ENCODE results near the gene MSANTD1.

MSANTD1 gene

DNA sequence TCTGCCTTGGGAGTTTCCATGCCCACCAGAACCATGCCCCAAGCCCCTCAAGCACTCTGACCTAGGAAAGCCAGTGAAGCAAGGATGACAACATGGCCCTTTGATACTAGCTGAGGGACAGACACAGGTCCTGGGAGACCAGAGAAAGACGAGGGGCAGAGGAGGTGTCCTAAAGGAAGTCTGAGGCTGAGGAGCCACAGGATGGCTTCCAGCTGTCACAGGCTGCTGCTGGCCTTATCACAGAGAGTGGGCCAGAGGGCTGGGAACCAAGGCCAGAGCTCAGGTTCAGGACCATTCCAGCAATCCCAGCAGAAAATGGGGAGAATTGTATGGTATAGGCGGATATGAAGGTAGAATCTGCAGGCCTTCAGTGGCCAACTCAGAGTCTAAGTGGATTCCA, 31.7 kb upstream of the MSANTD1 start:
- WGBS (ENCODE audit: insufficient coverage), result 100% methylated on average over 2 of the region's 2 CpGs
- CTCF ChIA-PET, result no interaction called here
- no peak overlapping the region for H3K4me3 ChIP-seq (ENCODE audit: control insufficient read depth in 1 of 7, extremely low read depth in 1 of 7, insufficient read depth in 4 of 7, low read depth in 2 of 7, low read length in 6 of 7)
- POLR2A ChIA-PET, result no interaction called here
- H3K27me3 ChIP-seq (replicated peaks in 2 of 5; ENCODE audit: control insufficient read depth in 4 of 5, insufficient read depth in 5 of 5, low read length in 4 of 5), result no peaks in the 10 kb centered on the region
- no peak overlapping the region for H3K27ac ChIP-seq (ENCODE audit: insufficient read depth in 1 of 2, low read depth in 1 of 2, low read length in 2 of 2, poor library complexity in 1 of 2, severe bottlenecking in 2 of 2)
- DNase-seq, result no peak
- no peaks in the 10 kb centered on the region for H3K9me3 ChIP-seq (ENCODE audit: control extremely low read depth in 1 of 5, control insufficient read depth in 4 of 5, insufficient read depth in 2 of 5, low read depth in 1 of 5, low read length in 4 of 5)
- H3K36me3 ChIP-seq (ENCODE audit: control insufficient read depth in 4 of 4, insufficient read depth in 4 of 4, low read length in 3 of 4), result peaks cover 16 to 94% (median 70%) of the 10 kb centered on the region in 4 experiments
- no peaks in the 10 kb centered on the region for H3K4me1 ChIP-seq (ENCODE audit: control extremely low read depth in 1 of 4, control insufficient read depth in 4 of 4, insufficient read depth in 4 of 4, low read length in 3 of 4)

DNA sequence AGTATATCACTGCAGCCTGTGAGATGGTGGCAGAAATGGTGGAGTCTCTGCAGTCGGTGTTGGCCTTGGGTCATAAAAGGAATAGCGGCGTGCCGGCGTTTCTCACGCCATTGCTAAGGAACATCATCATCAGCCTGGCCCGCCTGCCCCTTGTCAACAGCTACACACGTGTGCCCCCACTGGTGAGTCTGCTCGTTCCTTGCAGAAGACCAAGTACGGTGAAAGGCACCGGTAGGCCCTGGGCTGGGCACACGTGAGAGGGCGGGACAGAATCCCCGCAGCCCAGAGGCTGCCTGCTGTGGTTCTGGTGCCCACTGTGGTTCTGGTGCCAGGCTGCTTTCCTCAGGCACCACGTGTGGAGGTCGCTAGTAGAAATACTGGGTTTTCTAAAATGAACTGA, 31.2 kb upstream of the MSANTD1 start:
- Histone ChIP-seq H3K27me3 (replicated peaks in 2 of 5; ENCODE audit: control insufficient read depth in 4 of 5, insufficient read depth in 5 of 5, low read length in 4 of 5) (no peaks in the 10 kb centered on the region), H3K27ac (ENCODE audit: insufficient read depth in 1 of 2, low read depth in 1 of 2, low read length in 2 of 2, poor library complexity in 1 of 2, severe bottlenecking in 2 of 2) (no peak overlapping the region), H3K36me3 (ENCODE audit: control insufficient read depth in 4 of 4, insufficient read depth in 4 of 4, low read length in 3 of 4) (peaks cover 16 to 93% (median 68%) of the 10 kb centered on the region in 4 experiments), H3K4me3 (ENCODE audit: control insufficient read depth in 1 of 7, extremely low read depth in 1 of 7, insufficient read depth in 4 of 7, low read depth in 2 of 7, low read length in 6 of 7) (no peak overlapping the region), H3K4me1 (ENCODE audit: control extremely low read depth in 1 of 4, control insufficient read depth in 4 of 4, insufficient read depth in 4 of 4, low read length in 3 of 4) (no peaks in the 10 kb centered on the region), H3K9me3 (ENCODE audit: control extremely low read depth in 1 of 5, control insufficient read depth in 4 of 5, insufficient read depth in 2 of 5, low read depth in 1 of 5, low read length in 4 of 5) (no peaks in the 10 kb centered on the region)
- no peak for DNase-seq
- POLR2A ChIA-PET, result no interaction called here
- WGBS (ENCODE audit: insufficient coverage), result 96% methylated on average over 16 of the region's 16 CpGs
- CTCF ChIA-PET, result no interaction called here

DNA sequence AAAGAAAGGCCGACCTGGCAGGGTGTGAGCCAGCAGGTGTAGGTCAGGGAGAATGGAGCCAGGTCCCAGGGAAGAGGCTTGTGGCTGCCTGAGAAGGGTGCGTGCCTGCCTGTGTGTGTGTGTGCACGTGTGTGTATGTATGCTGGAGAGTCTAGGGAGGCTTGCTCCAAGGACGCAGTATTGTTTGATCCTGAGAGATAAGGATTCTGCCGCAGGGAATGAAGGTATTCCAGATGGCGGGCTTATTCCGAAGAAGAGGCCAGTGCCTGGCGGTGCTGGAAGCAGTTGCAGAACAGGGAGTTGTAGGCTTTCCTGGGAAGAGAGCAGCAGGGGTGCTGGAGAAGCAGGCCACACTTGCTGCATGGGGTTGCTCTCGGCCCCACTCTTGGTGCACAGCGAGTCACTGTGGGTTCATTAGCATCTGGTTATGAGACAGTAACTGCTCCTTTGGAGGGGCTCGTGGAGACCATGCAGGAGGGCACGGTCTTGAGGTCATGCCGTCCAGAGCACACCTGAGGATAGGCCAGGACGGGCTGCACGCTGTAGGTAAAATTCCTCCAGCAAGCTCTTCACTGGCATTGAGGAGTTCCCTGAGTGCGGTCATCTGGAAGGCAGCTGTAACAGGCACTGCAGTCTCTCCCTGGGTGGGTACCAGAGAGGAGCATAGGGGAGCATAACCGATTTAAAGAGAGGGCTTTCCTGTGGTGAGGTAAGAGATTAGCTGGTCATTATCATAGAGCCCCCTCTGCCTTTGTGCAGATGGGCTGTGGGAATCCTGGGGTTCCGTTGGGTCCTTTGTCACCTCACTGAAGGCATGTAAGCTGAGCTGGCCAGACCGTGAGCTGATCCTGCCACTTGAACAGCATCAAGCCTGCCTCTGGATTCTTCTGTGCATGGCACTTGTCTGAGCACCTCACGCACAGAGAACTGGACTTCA, 29.9 kb upstream of the MSANTD1 start:
- CTCF ChIA-PET, result interaction anchor here (1.0 to 1.2 kb wide), 2 partner anchors 10 to 27 kb away, joined by 3 read pairs; no protein-coding TSS in a partner anchor
- POLR2A ChIA-PET, result no interaction called here

DNA sequence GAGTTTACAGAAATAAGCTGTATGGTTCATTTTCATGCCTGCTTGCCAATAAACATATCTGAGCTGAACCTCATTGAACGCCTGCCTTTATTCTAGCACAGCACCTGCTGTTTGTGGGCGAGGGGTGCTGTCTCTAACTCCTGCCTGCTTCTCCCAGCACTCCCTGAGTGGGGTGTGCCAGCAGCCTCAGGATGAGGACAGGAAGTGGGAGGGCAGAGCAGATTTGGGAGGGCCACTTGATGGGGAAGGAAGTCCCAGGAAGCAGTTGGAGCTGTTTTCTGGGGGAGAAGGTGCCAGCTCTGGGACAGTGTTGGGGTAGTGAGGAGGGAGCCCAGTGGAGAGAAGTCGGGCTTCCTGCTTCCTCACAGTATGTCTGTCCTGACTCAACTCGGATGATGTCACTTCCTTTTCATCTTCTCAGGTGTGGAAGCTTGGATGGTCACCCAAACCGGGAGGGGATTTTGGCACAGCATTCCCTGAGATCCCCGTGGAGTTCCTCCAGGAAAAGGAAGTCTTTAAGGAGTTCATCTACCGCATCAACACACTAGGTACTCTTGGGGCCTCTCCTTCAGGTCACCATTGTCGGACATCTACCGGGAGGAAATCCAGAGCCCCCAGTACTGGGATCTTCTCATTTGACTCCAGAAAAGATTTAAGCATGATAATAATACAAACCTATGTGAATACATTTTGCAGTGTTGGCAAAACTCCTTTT, 29.0 kb upstream of the MSANTD1 start:
- Histone ChIP-seq H3K36me3 (ENCODE audit: control insufficient read depth in 4 of 4, insufficient read depth in 4 of 4, low read length in 3 of 4) (peaks cover 21 to 94% (median 76%) of the 10 kb centered on the region in 4 experiments), H3K9me3 (ENCODE audit: control extremely low read depth in 1 of 5, control insufficient read depth in 4 of 5, insufficient read depth in 2 of 5, low read depth in 1 of 5, low read length in 4 of 5) (no peaks in the 10 kb centered on the region), H3K4me1 (ENCODE audit: control extremely low read depth in 1 of 4, control insufficient read depth in 4 of 4, insufficient read depth in 4 of 4, low read length in 3 of 4) (no peaks in the 10 kb centered on the region), H3K4me3 (ENCODE audit: control insufficient read depth in 1 of 7, extremely low read depth in 1 of 7, insufficient read depth in 4 of 7, low read depth in 2 of 7, low read length in 6 of 7) (no peak overlapping the region), H3K27me3 (replicated peaks in 2 of 5; ENCODE audit: control insufficient read depth in 4 of 5, insufficient read depth in 5 of 5, low read length in 4 of 5) (no peaks in the 10 kb centered on the region), H3K27ac (ENCODE audit: insufficient read depth in 1 of 2, low read depth in 1 of 2, low read length in 2 of 2, poor library complexity in 1 of 2, severe bottlenecking in 2 of 2) (no peak overlapping the region)
- ChIA-PET POLR2A (no interaction called here), CTCF (interaction anchor here (1.0 to 1.2 kb wide), 2 partner anchors 10 to 28 kb away, joined by 3 read pairs; no protein-coding TSS in a partner anchor)
- WGBS (ENCODE audit: insufficient coverage), result 90% methylated on average over 7 of the region's 9 CpGs
- DNase-seq, result no peak

More for the DNA sequence above, 29.9 kb upstream of the MSANTD1 start:
- no peaks in the 10 kb centered on the region for H3K9me3 ChIP-seq (ENCODE audit: control extremely low read depth in 1 of 5, control insufficient read depth in 4 of 5, insufficient read depth in 2 of 5, low read depth in 1 of 5, low read length in 4 of 5)
- H3K36me3 ChIP-seq (ENCODE audit: control insufficient read depth in 4 of 4, insufficient read depth in 4 of 4, low read length in 3 of 4), result peaks cover 20 to 93% (median 71%) of the 10 kb centered on the region in 4 experiments
- WGBS (ENCODE audit: insufficient coverage), result 97% methylated on average over 18 of the region's 20 CpGs
- DNase-seq, result no peak
- H3K4me1 ChIP-seq (ENCODE audit: control extremely low read depth in 1 of 4, control insufficient read depth in 4 of 4, insufficient read depth in 4 of 4, low read length in 3 of 4), result no peaks in the 10 kb centered on the region
- no peak overlapping the region for H3K4me3 ChIP-seq (ENCODE audit: control insufficient read depth in 1 of 7, extremely low read depth in 1 of 7, insufficient read depth in 4 of 7, low read depth in 2 of 7, low read length in 6 of 7)
- no peaks in the 10 kb centered on the region for H3K27me3 ChIP-seq (replicated peaks in 2 of 5; ENCODE audit: control insufficient read depth in 4 of 5, insufficient read depth in 5 of 5, low read length in 4 of 5)
- H3K27ac ChIP-seq (ENCODE audit: insufficient read depth in 1 of 2, low read depth in 1 of 2, low read length in 2 of 2, poor library complexity in 1 of 2, severe bottlenecking in 2 of 2), result no peak overlapping the region

DNA sequence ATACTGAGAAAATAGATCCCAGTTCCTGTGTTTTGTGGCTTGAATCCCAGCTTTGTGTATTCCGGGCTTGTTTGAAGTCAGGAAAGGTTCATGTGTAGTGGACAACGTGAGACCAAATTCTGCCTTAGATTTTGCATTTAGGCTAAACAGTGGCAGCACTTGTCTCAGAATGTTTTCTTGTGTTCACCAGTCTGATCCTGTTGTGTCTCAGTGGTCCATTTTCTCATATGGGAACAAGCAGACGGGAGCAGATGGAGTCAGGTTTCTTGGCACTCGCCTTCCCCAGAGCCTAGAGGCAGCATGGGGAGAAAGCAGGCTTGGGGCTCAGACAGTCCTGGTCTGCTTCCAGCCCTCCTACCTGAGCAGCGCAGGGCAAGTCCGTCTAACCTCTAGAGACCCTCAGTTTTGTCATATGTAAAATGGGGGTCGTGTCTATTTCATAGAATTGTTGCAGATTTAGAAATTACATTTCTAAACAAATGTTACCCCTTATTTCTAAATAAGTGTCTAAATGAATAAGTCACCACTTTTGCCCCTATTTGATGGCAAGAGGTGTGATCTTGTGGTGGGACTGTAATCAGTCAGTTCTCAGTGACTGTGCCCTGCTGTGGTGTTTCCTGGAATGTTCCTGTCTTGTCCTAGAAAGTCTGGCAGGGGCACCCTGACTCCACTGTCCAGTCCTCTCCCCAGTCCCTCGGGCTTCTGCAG, 28.3 kb upstream of the MSANTD1 start:
- POLR2A ChIA-PET, result no interaction called here
- Histone ChIP-seq H3K27ac (ENCODE audit: insufficient read depth in 1 of 2, low read depth in 1 of 2, low read length in 2 of 2, poor library complexity in 1 of 2, severe bottlenecking in 2 of 2) (no peak overlapping the region), H3K9me3 (ENCODE audit: control extremely low read depth in 1 of 5, control insufficient read depth in 4 of 5, insufficient read depth in 2 of 5, low read depth in 1 of 5, low read length in 4 of 5) (no peaks in the 10 kb centered on the region), H3K4me1 (ENCODE audit: control extremely low read depth in 1 of 4, control insufficient read depth in 4 of 4, insufficient read depth in 4 of 4, low read length in 3 of 4) (no peaks in the 10 kb centered on the region), H3K27me3 (replicated peaks in 2 of 5; ENCODE audit: control insufficient read depth in 4 of 5, insufficient read depth in 5 of 5, low read length in 4 of 5) (no peaks in the 10 kb centered on the region), H3K4me3 (ENCODE audit: control insufficient read depth in 1 of 7, extremely low read depth in 1 of 7, insufficient read depth in 4 of 7, low read depth in 2 of 7, low read length in 6 of 7) (no peak overlapping the region), H3K36me3 (ENCODE audit: control insufficient read depth in 4 of 4, insufficient read depth in 4 of 4, low read length in 3 of 4) (peaks cover 21 to 93% (median 78%) of the 10 kb centered on the region in 4 experiments)
- WGBS (ENCODE audit: insufficient coverage), result 96% methylated on average over 6 of the region's 8 CpGs
- CTCF ChIA-PET, result no interaction called here
- no peak for DNase-seq

DNA sequence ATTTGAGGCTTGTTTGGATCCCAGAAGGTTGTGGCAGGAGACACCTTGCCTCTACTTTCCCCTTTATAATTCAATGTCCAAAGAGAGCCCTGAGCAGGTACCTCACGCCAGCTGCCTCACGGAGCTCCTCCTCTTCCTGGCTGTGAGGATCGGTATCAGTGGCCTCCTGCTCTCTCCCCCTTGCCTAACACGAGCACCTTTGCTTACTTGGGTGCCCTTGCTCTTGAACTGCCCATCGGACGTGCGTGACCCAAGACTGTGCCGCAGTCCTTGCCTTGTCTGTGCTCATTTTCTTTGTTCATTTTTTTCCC, 27.8 kb upstream of the MSANTD1 start:
- Histone ChIP-seq H3K27ac (ENCODE audit: insufficient read depth in 1 of 2, low read depth in 1 of 2, low read length in 2 of 2, poor library complexity in 1 of 2, severe bottlenecking in 2 of 2) (no peak overlapping the region), H3K9me3 (ENCODE audit: control extremely low read depth in 1 of 5, control insufficient read depth in 4 of 5, insufficient read depth in 2 of 5, low read depth in 1 of 5, low read length in 4 of 5) (no peaks in the 10 kb centered on the region), H3K4me1 (ENCODE audit: control extremely low read depth in 1 of 4, control insufficient read depth in 4 of 4, insufficient read depth in 4 of 4, low read length in 3 of 4) (no peaks in the 10 kb centered on the region), H3K36me3 (ENCODE audit: control insufficient read depth in 4 of 4, insufficient read depth in 4 of 4, low read length in 3 of 4) (peaks cover 19 to 93% (median 75%) of the 10 kb centered on the region in 4 experiments), H3K4me3 (ENCODE audit: control insufficient read depth in 1 of 7, extremely low read depth in 1 of 7, insufficient read depth in 4 of 7, low read depth in 2 of 7, low read length in 6 of 7) (no peak overlapping the region), H3K27me3 (replicated peaks in 2 of 5; ENCODE audit: control insufficient read depth in 4 of 5, insufficient read depth in 5 of 5, low read length in 4 of 5) (no peaks in the 10 kb centered on the region)
- ChIA-PET POLR2A (no interaction called here), CTCF (no interaction called here)
- 94% methylated on average over 3 of the region's 8 CpGs for WGBS (ENCODE audit: insufficient coverage)
- DNase-seq, result no peak

All from common myeloid progenitor, CD34-positive (primary cell).